Coronary artery (tissue), 2 donors: Measurements from ENCODE around the gene MMP24OS.

ENCODE experiments used
- DNase-seq: peaks from one replicate; pipeline ENCODE4 v3.0.0-alpha.2; 2017; ENCODE audit warnings: low spot score
- H3K27ac ChIP-seq, 2 donors: fragments of 200-600 bp; sonication (generic); one replicate each; pipeline ENCODE4 v1.5.1; 2016 to 2019
- H3K4me3 ChIP-seq: fragments of 200-600 bp; sonication (generic); 2 replicates; pipeline ENCODE4 v1.5.1; 2016; ENCODE audit warnings: mild to moderate bottlenecking, moderate library complexity
- TF ChIP-seq, protein P1 (sequence below): fragments of 200-600 bp; sonication (generic); IDR thresholded peaks from one replicate; pipeline ENCODE4 v1.5.1; 2019; ENCODE audit warnings: antibody characterized with exemption

The MMP24OS gene

DNA sequence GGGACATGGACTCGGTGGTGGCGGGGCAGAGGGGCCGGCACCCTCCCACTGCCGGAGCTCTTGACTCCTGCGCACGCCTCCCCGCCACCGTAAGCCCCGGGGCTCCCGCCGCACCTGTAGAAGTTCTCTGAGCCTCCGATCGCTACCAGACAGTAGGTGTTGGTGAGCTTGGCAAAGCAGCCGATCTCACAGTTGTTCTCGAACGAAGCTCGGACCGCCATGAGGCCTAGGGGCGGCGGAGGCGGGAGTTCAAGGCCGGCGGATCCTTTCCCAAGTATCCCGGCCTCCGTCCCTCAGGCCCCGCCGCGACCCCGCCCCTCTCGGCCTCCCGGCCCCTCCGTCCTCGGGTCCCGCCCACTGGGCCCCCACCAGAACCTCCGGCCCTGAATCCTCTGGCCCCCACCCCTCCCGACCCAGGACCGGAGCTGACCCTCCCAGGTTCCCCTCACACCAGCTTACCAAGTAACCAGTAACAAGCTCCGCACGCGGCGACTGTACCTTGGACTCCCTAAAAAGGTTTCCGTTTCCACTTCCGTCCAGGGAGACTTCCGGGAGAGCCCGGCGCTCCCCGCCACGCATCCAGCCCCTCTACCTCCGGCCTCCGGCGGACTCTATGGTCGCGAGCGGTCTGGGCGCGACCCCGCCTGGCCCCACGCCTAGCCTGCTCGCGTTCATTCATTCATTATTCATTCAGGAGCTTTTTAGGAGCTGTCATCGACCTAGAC lies 6.5 kb upstream of the MMP24OS start, which contains the start of gene EIF6:
Gene EIF6 (minus strand): TSS at position 506 of the 725 bp plus-strand sequence. CDS start 285 bp downstream, at position 221.
- Histone ChIP-seq H3K27ac (peak within 1 kb of the TSS; percentile 57 to 87), H3K4me3 (peak within 1 kb of the TSS; percentile 95)
- TF ChIP-seq, protein P1, sequence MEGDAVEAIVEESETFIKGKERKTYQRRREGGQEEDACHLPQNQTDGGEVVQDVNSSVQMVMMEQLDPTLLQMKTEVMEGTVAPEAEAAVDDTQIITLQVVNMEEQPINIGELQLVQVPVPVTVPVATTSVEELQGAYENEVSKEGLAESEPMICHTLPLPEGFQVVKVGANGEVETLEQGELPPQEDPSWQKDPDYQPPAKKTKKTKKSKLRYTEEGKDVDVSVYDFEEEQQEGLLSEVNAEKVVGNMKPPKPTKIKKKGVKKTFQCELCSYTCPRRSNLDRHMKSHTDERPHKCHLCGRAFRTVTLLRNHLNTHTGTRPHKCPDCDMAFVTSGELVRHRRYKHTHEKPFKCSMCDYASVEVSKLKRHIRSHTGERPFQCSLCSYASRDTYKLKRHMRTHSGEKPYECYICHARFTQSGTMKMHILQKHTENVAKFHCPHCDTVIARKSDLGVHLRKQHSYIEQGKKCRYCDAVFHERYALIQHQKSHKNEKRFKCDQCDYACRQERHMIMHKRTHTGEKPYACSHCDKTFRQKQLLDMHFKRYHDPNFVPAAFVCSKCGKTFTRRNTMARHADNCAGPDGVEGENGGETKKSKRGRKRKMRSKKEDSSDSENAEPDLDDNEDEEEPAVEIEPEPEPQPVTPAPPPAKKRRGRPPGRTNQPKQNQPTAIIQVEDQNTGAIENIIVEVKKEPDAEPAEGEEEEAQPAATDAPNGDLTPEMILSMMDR = no peak
- DNase-seq = peak; percentile 89

DNA sequence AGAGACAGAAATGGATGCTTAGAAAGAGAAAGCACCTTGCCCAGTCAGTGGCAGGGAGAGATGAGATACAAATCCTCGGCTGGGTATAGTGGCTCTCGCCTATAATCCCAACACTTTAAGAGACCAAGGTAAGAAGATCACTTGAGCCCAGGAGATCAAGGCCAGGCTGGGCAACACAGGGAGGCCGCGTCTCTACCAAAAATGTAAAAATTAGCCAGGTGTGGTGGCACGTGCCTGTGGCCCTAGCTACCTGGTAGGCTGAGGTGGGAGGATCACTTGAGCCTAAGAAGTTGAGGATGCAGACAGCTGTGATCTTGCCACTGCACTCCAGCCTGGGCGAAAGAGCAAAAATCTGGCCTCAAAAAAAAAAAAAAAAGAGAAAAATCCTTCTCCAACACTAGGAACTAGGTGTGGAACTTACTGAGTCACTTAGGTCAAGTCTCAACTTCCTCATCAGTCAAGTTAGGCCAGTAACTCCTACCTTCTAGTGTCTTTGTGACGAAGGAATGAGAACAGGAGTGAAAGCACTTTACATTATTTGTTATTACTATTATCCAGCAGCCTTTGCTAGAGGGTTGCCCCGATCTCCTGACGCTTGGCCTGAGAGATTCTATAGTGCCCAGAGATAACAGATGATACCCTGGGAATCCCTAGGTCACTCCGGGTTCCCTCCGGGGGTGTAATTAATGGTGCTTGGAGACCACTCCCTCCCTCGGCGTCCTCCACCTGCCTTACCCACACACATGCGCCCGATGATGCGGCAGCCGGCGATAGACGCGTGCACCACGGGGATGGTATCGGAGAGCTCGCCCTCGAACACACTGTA lies 5.7 kb upstream of the MMP24OS start:
- Histone ChIP-seq H3K4me3 (peak overlapping the region; percentile 95), H3K27ac (peak overlapping the region; percentile 57 to 87)
- no peak for DNase-seq
- TF ChIP-seq, protein P1 = no peak

DNA sequence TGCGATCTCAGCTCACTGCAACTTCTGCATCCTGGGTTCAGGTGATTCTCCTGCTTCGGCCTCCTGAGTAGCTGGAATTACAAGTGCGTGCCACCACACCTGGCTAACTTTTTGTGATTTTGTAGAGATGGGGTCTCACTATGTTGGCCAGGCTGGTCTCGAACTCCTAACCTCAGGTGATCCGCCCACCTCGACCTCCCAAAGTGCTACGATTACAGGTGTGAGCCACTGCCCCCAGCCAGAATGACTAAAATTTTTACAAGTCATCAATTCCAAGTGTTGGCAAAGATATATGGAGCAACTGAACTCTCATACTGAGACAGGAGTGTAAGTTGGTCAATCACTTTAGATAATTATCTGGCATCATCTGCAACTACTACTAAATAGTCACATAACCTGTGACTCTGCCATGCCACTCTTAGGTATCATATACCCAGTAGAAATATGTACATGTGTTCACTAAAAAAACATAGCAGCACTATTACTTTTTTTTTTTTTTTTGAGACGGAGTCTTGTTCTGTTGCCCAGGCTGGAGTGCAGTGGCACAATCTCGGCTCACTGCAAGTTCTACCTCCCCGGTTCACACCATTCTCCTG lies 3.7 kb upstream of the MMP24OS start:
- DNase-seq = no peak
- Histone ChIP-seq H3K4me3 (no peak overlapping the region), H3K27ac (no peak overlapping the region)
- TF ChIP-seq, protein P1 = no peak

DNA sequence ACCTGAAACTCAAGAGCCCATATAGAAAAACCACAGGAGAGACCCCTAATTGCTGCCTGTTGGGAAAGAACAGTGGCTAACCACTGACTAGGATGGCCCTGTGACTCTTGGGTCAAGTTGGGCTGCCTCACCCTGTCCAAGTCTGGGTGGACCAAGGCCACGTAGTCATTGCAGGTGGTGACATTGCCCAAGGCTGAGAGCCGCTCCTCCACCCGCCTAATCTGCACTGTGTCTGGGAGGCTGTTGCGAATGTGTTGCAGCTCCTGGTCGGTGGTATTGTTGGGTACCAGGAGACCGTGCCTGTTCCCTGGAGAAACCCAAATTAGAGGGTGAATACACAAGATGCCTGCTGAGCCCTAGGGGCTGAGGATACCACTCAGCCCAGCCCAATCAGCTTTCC lies 2.6 kb upstream of the MMP24OS start:
- no peak overlapping the region for H3K27ac ChIP-seq
- TF ChIP-seq, protein P1 = no peak
- no peak overlapping the region for H3K4me3 ChIP-seq
- DNase-seq = no peak

DNA sequence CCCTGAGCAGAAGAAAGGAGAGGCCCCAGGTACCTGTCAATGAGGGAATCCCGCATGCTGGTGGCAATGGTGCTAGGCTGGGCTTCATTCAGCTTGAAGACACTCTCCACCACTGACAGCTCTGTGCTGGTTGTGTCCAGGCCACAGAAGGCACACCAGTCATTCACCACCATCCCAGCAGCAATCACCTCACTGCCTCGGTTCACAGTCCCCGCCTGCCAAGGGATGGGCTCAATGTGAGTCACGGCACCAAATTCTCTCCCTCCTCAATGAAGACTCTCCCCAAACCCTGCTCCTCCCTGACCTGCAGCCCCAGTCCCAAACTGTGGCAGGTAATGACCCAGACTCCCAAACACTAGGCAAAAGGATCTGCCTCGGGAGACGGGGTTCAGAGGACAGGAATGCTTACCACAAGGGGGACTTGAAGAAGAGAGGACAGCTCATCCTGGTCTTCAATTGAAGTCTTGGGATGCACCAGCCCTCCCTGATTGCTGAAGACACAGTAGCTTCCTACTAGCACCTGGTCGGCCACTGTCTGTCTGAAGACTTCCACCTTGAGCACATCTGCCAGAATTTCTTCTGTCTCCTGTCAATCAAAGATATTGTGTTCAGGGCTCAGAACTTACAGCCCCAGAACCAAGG lies 1.7 kb upstream of the MMP24OS start:
- H3K27ac ChIP-seq = no peak overlapping the region
- TF ChIP-seq, protein P1 = no peak
- DNase-seq = no peak
- H3K4me3 ChIP-seq = no peak overlapping the region

DNA sequence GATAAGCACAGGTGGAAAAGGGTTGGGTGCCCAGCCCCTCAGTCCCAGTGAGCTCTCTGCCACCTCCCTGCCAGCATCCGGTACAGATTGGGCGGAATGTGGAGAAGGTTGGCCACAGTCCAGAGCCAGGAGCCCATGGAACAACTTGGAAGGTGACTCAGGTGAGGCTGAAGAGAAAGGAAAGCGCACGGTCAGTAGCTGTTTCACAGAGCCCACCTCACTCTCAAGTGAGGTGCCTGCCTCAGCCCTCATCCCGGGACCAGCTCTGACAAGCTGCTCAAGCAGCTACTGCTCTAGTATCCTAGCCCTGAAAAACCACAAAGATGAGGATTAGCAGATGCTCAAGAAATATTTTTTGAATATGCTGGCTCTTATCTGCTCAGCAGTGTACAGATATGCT lies 1.1 kb upstream of the MMP24OS start:
- H3K4me3 ChIP-seq = no peak overlapping the region
- DNase-seq = no peak
- TF ChIP-seq, protein P1 = no peak
- peak overlapping the region in 1 of 2 donors; percentile 95 for H3K27ac ChIP-seq
